AML-193 (cell line): ENCODE results near the gene ZMPSTE24.
"Not testable (repeated sequence)": the region's sequence is repeated elsewhere in the genome, so short reads cannot be mapped to it uniquely, and the experiment has no call there.

ENCODE experiments used
- DNase-seq, 2 experiments: peaks; one replicate each; lab custom pipeline; 2025; lab: John Stamatoyannopoulos, UW

The ZMPSTE24 gene

DNA sequence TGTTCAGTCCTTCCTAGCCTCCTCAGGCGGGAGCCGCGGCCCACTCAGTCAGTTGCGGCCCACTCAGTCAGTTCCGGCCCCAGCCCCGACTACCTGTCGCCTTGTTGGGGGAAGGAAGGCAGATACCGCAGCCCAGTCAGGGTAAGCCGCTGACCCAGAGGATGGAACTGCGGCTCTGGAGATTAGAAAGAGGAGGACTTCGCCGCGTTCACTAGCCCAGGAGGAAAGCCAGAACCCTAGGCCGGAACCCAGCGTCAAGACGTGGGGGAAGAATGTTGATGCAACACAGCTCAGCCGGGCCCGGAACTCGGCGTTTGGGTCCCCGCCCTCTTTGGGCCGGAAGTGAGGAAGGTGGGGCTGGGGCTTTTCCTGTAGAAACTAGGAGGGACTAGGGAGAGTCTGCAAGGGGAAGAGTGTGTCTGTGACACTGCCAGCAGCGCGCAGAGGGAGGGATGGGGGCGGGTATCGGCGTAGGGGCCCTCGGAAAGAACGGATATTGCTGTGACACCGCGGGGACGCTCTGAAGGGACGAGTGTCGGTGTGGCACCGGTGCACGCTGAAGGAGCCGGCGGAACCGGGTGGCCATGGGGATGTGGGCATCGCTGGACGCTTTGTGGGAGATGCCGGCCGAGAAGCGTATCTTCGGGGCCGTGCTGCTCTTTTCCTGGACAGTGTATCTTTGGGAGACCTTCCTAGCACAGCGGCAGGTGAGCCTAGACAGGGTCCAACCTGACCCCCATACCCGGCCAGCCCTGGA, at the start of gene ZMPSTE24:
ZMPSTE24 (plus strand) TSS at position 549 of the 757 bp plus-strand sequence; CDS start at position 585, 36 bp downstream.
- peak; percentile 92 to 95 for DNase-seq

DNA sequence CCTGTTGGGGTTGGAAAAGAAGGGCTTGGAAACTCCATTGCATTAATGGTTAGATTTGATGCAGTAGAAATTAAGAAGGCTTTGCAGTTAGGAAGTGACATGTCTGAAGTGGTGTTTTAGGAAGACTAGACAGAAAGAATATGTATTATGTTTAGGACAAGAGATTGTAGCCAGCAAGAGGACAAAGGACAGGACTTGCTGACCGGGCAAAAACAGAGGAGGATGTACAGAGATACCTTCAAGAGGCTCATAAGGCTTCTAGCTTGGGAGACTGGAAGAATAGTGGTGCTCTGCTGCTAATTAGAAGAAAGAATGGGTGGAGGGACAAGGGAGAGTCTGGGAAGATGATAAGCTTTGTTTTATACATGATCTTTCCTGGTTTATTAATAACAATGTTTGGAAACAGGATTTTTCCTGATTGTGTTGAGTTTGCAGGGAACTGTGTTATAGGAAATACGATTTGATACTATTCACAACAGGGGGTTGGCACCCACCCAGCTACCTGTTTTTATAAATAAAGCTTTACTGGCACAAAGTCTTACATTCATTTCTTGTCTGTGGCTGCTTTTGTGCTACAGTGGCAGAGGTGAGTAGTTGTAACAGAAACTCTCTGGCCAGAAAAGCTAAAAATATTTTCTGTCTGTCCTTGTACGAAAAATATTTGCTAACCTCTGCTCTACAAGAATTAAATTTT, 47.4 kb upstream of the ZMPSTE24 start:
- DNase-seq: no peak

DNA sequence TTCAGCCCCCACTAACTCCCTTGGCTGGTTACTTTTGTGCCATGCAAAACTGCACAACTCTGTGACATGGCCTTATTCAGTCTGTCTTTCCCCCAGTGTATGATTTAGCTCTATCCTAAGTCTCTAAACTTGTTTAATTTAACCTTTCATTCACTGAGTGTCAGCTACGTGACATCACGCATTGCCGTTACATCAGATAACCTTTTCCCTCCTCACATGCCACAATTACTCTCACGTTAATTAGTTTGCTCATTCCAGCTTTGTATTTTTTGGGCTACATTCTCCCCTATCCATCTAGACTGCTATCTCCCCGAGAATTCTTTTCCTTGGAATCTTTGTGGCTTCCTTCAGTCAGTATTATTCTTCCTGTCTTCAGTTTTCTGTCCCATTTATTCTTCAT, 39.7 kb upstream of the ZMPSTE24 start:
- no peak for DNase-seq

DNA sequence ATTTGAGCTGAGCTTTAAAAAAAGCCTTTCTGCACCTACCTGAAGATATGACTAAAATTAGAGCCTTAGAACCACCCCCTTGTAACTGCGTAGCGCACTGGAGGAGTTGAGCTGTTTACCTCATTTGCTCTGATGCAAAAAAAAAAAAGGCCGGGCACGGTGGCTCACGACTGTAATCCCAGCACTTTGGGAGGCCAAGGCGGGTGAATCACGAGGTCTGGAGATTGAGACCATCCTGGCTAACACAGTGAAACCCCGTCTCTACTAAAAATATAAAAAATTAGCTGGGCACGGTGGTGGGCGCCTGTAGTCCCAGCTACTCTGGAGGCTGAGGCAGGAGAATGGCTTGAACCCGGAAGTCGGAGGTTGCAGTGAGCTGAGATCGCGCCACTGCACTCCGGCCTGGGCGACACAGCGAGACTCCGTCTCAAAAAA, 36.5 kb upstream of the ZMPSTE24 start:
- not testable (repeated sequence) for DNase-seq

DNA sequence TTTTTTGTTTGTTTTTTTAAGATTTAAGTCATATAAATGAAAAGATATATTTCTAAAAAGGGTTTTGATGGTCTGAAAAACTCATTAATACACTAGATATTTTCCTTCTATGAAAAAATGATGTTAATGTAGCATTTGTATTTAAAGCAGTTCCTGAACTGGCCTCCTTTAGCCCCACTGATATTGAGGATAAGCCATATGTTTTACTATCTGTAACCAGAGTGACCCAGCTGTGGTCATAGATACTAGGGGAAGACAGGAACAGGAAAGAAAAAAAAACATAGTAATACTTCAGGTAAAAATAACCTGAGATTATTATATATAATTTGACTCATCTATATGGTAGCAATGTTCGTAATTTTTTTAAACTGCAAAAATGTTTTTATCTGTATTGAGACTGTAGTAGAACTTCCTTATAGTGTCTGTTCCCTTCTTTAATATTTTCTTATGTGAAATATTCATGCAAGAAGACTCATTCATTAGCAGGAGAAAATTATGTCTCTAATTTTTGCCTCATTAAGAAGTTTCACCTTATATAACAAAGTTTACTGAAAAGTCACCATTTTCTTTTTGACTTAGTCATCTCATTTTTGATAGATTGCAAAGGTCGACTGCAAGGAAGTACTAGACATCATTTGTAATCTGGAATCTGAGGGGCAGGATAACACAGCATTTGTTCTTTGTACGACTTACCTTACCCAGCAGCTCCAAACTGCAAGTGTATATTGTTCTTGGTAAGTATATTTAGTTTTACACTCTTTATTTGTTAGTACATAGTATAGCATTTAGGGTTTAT, 35.9 kb upstream of the ZMPSTE24 start:
- no peak for DNase-seq

DNA sequence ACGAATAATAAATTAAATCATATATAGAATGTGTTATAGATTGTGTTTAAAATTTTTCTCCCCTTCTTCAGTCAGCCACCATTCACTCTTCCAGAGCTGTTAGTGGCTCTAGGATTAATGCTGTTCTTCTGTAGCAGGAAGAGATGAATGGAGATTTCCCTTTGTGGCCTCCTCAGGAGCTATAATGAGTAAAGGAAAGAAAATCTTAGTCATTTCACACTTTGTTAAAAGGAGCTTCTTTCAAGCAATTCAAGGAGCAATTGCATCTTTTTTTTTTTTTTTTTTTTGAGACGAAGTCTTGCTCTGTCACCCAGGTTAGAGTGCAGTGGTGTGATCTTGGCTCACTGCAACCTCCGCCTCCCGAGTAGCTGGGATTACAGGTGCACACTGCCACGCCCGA, 34.0 kb upstream of the ZMPSTE24 start:
- DNase-seq: no peak

DNA sequence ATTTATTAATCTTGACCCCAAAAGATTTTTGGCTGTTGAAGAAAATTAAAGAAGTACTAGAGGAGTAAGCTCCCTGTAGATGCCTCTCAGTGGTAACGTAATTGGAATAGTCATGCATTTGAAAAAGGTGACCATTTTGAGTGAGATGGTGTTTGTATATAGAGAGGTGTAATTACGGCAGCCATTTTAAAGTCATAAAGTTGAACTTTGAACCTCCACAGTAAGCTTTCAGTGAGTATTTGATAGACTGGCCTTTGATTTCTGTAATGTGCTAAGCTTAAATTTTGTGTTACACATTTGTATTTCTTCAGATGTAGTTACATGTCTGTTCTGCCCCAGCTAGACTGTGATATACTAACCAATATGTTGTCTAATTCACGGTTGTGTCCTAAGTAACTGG, 31.8 kb upstream of the ZMPSTE24 start:
- no peak for DNase-seq

DNA sequence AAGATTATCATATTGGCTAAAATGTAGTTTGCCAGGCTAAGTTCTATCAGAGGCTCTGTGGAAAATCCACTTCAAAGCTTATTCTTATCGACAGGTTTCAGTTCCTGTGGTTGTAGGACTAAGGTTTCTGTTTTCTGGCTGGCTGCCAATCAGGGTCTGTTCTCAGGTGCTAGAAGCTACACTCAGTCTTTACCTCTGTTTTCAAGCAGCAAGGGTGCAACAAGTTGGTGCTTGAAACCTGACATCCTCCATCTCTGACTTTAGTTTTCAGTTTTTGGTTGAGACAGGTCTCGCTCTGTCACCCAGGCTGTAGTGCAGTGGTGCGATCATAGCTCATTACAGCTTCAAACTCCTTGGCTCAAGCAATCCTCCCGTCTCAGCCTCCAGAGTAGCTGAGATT, 25.6 kb upstream of the ZMPSTE24 start:
- DNase-seq: no peak

DNA sequence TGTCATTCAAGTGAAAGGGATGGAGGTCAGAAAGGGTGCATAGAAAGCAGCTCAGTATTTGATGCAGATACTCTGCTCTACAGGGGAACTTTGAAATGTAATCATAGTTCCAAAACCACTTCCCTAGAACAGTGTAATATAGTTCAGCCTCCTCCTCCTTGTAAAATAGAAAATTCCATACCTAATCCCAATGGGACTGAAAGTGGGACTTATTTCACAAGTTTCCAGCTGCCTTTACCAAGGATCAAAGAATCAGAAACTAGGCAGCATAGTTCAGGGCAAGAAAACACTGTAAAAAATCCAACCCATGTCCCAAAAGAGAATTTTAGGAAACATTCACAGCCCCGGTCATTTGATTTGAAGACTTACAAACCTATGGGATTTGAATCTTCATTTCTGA, 18.4 kb upstream of the ZMPSTE24 start:
- no peak for DNase-seq

DNA sequence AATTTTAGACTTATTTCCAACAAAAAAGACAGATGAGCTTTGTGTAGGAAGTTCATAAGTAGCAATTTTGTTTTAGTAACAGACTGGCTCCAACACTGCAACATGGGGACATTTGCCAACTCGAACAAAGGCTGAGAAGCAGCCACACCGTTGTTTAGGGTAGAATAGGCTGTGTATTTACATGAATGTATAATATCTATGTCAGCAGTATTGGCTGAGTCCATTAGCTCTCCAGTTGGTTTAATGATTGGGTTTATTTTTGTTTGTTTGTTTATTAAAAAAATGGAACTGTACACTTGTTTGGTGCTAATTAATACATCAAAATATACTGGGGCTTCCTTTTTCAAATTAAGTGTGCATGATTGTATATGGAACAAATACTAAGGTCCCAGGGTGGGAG, 17.6 kb upstream of the ZMPSTE24 start:
- no peak for DNase-seq

DNA sequence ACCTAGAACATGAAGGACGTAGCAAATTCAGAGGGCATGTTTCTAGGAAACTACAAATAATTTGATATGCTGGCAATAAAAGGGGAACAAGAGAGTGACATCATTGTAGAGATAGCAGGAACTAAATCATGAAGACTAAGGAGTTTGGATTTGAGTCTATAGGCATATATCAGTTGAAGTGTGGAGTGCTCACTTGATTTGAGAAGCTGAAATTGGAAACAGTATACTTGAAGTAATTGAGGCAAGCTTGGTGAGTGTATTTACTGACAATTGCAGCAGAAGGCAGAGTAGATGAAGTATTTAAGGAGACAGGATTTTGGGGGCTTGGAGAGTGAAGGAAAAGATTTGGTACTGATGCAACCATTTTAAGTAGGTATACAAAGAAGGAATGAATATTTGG, 16.7 kb upstream of the ZMPSTE24 start:
- no peak for DNase-seq

DNA sequence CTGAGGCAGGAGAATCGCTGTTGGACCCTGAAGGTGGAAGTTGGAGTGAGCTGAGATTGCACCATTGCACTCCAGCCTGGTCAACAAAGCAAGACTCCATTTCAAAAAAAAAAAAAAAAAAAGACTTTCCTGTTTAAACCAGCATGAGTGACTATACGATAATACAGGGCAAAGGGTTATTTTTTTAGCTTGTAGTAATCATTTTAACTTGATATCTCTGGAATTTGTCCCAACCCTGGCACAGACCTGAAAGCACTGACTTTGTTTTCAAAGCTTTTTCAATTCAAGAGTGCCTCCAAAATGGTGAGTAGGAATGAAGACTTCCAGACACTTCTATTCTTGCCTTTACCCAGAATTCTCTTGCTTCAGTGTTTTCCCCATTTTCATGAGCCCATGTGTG, 14.7 kb upstream of the ZMPSTE24 start:
- no peak for DNase-seq

DNA sequence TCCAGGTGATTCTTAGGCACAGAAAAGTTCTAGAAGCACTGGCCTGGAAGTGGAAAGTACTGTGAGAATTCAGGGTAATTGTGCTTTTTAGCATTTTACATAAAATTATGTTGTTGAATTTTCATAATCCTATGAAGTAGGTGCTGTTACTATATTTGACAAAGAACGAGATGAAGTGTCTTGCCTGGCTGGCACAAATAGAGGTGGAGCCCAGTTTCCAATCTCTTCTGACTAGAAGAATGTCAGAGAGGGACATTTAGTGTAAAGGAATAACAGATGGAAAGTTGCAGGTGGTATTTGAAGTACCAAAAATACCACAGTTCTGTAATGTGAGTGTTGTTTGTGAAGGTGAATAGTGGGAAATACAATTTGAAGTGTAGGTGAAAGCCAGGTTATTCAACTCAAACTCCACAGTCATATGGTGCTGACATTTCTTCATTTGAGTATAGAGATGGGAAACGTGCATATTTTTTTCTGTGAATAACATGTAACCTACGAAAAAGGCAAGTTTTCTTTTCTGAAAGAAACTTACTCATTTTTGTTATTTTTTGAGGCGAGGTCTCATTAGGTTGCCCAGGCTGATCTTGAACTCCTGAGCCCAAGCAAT, 13.8 kb upstream of the ZMPSTE24 start:
- DNase-seq: no peak

DNA sequence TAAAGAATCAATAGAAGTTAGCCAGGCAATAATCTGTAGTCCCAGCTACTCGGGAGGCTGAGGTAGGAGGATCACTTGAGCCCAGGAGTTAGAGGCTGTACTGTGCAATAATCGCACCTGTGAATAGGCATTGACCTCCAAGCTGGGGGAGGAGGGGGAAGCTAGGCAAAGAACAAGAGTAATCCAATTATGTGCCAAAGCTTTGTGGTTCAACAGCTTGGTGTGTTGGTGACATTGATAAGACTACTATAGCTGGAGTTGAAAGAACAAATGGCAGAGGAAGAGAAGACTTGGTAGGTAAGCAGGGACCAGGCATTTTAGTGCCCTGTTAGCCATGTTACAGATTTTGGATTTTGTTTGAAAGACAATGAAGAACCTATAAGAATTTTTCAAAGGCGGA, 12.3 kb upstream of the ZMPSTE24 start:
- DNase-seq: no peak

DNA sequence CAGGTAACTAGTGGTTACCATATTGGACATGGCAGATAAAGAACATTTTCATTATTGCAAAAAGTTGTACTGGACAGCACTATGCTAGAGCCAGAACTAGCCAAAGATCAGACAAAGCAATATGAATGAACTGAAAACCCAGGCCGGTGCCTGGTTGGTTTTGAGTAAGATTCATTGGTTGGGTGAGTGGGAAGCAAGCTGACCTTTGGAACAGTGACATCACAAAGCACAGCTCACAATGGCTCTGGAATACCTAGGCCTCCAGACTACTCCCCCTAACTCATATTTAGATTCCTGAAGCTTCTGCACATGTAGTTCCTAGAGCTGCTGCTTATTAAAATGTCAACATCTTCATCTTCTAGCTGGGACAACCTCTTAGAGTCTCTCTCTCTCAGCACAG, 10.4 kb upstream of the ZMPSTE24 start, which contains the start of gene TMCO2:
TMCO2 (plus strand) TSS at position 283 of the 400 bp plus-strand sequence; CDS start at position 340, 57 bp downstream.
- DNase-seq: no peak

DNA sequence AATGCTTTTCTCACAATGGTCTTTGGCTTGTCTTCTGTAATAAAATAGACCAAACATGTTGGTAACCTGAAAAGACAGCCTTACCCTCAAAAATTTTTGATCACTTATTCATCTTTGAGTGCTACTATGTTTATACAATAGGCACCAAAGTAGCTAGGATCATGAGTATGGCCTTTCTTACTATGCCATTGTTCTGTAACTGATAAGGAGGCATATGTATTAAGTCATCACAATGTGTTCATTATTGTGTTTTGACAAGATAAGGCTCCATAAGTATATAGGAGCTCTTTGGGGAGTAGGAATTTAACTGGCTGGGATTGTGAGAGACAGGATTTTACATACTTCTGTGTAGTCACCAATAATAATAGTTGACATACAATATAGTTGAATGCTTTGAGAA, 9.6 kb upstream of the ZMPSTE24 start:
- DNase-seq: no peak

DNA sequence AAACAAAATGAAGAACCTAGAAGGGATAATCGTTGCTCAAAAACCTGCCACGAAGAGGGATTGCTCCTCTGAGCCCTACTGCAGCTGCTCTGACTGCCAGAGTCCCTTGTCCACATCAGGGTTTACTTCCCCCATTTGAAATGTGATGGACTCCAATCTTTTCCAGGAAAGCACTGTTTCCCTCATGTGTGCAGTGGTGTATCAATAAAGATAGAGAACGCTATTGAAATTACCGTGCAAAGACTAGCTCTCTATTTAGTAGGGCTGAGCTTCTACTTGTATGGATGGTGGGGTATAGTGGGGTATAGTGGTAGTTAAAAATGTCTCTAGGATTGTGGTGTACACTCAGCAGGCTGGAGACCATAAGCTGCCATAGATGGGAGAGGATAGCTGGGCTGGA, 6.6 kb upstream of the ZMPSTE24 start:
- no peak for DNase-seq

DNA sequence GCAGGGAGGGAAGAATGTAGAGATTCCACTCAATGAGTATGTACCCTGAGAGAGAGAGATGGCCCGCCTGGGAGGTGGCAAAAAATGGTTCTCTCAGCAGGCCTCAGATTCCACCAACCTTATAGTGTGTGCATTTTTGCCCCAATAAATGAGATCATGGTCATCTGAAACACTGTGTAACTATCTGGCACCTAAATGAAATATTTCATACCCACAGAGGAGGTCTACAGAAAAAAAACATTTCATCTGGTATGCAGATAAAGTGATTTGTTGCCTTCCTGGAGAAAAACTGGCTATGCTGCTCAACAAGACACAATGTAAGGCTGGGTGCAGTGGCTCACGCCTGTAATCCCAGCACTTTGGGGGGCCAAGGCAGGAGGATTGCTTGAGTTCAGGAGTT, 5.4 kb upstream of the ZMPSTE24 start:
- no peak for DNase-seq

DNA sequence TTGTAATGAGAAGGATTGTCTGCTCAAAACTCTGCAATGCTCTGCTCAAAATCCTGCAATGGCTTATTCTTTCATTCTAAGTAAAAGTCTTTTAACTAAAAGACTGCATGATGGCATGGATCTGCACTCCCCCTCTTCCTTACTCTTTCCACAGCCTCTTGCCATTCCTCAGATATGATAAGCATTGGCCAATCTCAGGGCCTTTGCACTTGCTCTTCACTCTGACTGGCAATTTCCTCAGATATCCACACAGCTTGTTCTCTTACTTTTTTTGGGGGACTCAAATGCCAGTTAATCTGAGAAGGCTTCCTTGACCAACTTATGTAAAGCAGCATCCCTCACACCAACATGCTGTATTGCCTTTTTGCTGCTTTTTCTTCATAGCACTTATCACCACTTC, 2.8 kb upstream of the ZMPSTE24 start:
- DNase-seq: no peak

DNA sequence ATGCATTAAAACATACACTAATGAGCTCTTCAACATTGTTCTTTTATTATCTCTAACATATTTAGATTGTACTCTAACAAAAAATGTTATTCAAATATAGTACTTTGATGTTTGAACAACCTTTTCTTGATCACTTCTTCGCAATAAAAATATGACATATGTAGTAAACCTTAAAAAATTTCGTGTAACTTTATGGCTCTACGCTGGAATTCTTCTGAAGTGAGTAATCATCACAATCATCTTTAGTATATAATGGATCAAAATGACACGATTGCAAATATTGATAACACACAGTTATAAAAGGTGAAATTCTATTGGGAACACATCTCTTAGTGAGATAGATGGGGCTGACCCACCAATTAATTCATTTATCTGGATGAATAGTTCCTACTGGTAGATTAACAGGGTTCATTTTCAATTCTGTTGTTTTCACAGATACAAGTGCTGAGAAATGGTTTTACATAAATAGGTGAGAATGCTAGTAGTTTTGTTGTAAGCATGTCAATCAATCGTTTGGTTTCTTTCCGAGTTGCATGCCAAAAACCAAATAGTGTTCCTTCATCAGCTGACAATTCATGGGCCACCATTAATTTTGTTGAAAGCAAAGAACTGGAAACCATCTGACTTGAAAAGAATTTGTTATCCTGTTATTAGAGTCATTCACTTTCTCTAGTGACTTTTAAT, 1.5 kb upstream of the ZMPSTE24 start:
- DNase-seq: no peak

DNA sequence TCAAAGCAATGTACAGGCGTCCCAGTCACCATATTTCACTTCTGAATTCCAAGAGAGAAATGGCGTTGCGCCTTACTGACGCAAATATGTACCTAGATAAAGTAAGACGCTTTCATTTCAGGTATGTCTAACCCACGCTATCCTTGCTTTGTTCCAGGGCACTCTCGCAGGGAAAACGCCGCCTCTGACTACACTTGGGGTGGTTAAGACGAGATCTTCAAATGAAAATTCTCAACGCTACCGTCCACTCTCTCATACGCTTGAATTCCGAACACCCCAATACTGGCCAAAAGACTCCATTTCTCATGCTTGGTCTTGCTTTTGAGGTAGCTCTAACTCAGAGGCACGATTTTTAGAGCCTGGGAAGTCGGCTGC, 736 bp upstream of the ZMPSTE24 start:
- no peak for DNase-seq

DNA sequence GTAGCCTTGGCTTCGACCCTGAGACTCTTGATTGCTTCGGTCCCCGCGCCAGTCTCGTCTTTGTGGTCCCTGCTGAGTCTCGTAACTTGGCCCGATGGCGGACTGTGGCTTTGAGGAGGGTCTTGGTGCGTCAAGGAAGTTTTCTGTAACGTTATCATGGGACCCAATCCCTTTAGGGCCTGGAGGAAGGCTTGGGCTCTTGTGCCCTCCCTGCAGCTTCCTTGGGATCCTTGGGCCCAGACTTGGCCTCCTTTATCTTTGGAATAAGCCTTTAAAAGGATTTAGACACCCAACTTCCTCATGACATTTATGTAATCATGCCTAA, 371 bp downstream of the ZMPSTE24 start:
- DNase-seq: no peak
